ENCODE data around the gene TANGO6.
A peak's percentile ranks its signal among the peaks of the same experiment; 100 is the strongest.

The TANGO6 gene

GRCh38 chr16:69085032-69085695, 241.8 kb downstream of the TANGO6 start:
- ATAC-seq (ENCODE audit: insufficient read depth, low read depth) = no peak
- TF ChIP-seq EZH2 (IDR thresholded peaks at IDR 0.05; ENCODE audit: borderline replicate concordance, low read depth, low read length, severe bottlenecking) (no peak), CTCF (IDR thresholded peaks at IDR 0.05; ENCODE audit: borderline replicate concordance, extremely low read depth, low read length, poor library complexity, severe bottlenecking) (no peak)
- H3K4me1 ChIP-seq (ENCODE audit: insufficient read depth, low read length) = peaks cover 7% of the 10 kb centered on the region
- no peak overlapping the region for H3K4me3 ChIP-seq (ENCODE audit: low read depth in 1 of 2, low read length in 2 of 2)
- no peak for DNase-seq
- H4K20me1 ChIP-seq (ENCODE audit: insufficient read depth, low read length) = no peaks in the 10 kb centered on the region
- H2AFZ ChIP-seq (ENCODE audit: low read depth, low read length) = no peak overlapping the region
- H3K9ac ChIP-seq (ENCODE audit: low read depth, low read length) = no peak overlapping the region
- peaks cover 7% of the 10 kb centered on the region; the same call in 1 of the 2 replicates for H3K36me3 ChIP-seq (ENCODE audit: insufficient read depth, low read length)
- no peak overlapping the region for H3K4me2 ChIP-seq (ENCODE audit: insufficient read depth, low read length)
- H3K27me3 ChIP-seq (ENCODE audit: insufficient read depth, low read length, poor library complexity) = no peaks in the 10 kb centered on the region
- H3K27ac ChIP-seq (ENCODE audit: low read length) = no peak overlapping the region
- H3K9me3 ChIP-seq (ENCODE audit: insufficient read depth, low read length, severe bottlenecking) = no peaks in the 10 kb centered on the region
- H3K79me2 ChIP-seq (ENCODE audit: insufficient read depth, low read length) = no peaks in the 10 kb centered on the region

- TF ChIP-seq CTCF (IDR thresholded peaks at IDR 0.05; ENCODE audit: borderline replicate concordance, extremely low read depth, low read length, poor library complexity, severe bottlenecking) (no peak), EZH2 (IDR thresholded peaks at IDR 0.05; ENCODE audit: borderline replicate concordance, low read depth, low read length, severe bottlenecking) (no peak)
- peak; percentile 77; the same call in 2 of the 3 replicates for ATAC-seq (ENCODE audit: insufficient read depth, low read depth)
- H3K27ac ChIP-seq (ENCODE audit: low read length) = peak overlapping the region; percentile 48; the same call in 1 of the 2 replicates
Measured at GRCh38 chr16:69087161-69087581, 243.8 kb downstream of the TANGO6 start.

GRCh38 chr16:69088684-69089083, 245.4 kb downstream of the TANGO6 start:
- Histone ChIP-seq H2AFZ (ENCODE audit: low read depth, low read length) (no peak overlapping the region), H3K4me3 (ENCODE audit: low read depth in 1 of 2, low read length in 2 of 2) (no peak overlapping the region), H3K27me3 (ENCODE audit: insufficient read depth, low read length, poor library complexity) (no peaks in the 10 kb centered on the region), H3K79me2 (ENCODE audit: insufficient read depth, low read length) (no peaks in the 10 kb centered on the region), H3K9ac (ENCODE audit: low read depth, low read length) (no peak overlapping the region), H4K20me1 (ENCODE audit: insufficient read depth, low read length) (no peaks in the 10 kb centered on the region), H3K27ac (ENCODE audit: low read length) (no peak overlapping the region), H3K4me1 (ENCODE audit: insufficient read depth, low read length) (peaks cover 7% of the 10 kb centered on the region), H3K36me3 (ENCODE audit: insufficient read depth, low read length) (peaks cover 3% of the 10 kb centered on the region; the same call in 1 of the 2 replicates), H3K9me3 (ENCODE audit: insufficient read depth, low read length, severe bottlenecking) (no peaks in the 10 kb centered on the region), H3K4me2 (ENCODE audit: insufficient read depth, low read length) (no peak overlapping the region)
- ATAC-seq (ENCODE audit: insufficient read depth, low read depth) (no peak), DNase-seq (no peak)
- TF ChIP-seq EZH2 (IDR thresholded peaks at IDR 0.05; ENCODE audit: borderline replicate concordance, low read depth, low read length, severe bottlenecking) = no peak

More at GRCh38 chr16:69087161-69087581, 243.8 kb downstream of the TANGO6 start:
- H2AFZ ChIP-seq (ENCODE audit: low read depth, low read length) = no peak overlapping the region
- H3K4me1 ChIP-seq (ENCODE audit: insufficient read depth, low read length) = peaks cover 7% of the 10 kb centered on the region
- no peaks in the 10 kb centered on the region for H3K9me3 ChIP-seq (ENCODE audit: insufficient read depth, low read length, severe bottlenecking)
- no peak overlapping the region for H3K4me2 ChIP-seq (ENCODE audit: insufficient read depth, low read length)
- H3K79me2 ChIP-seq (ENCODE audit: insufficient read depth, low read length) = no peaks in the 10 kb centered on the region
- H3K4me3 ChIP-seq (ENCODE audit: low read depth in 1 of 2, low read length in 2 of 2) = no peak overlapping the region
- H3K9ac ChIP-seq (ENCODE audit: low read depth, low read length) = no peak overlapping the region
- no peaks in the 10 kb centered on the region for H3K27me3 ChIP-seq (ENCODE audit: insufficient read depth, low read length, poor library complexity)
- no peaks in the 10 kb centered on the region for H4K20me1 ChIP-seq (ENCODE audit: insufficient read depth, low read length)
- H3K36me3 ChIP-seq (ENCODE audit: insufficient read depth, low read length) = peaks cover 7% of the 10 kb centered on the region; the same call in 1 of the 2 replicates
- peak; percentile 27 for DNase-seq

GRCh38 chr16:69089091-69089910, 246.0 kb downstream of the TANGO6 start:
- DNase-seq (no peak), ATAC-seq (ENCODE audit: insufficient read depth, low read depth) (no peak)
- Histone ChIP-seq H3K36me3 (ENCODE audit: insufficient read depth, low read length) (peaks cover 2% of the 10 kb centered on the region; the same call in 1 of the 2 replicates), H3K4me2 (ENCODE audit: insufficient read depth, low read length) (no peak overlapping the region), H3K9ac (ENCODE audit: low read depth, low read length) (no peak overlapping the region), H3K27ac (ENCODE audit: low read length) (no peak overlapping the region), H2AFZ (ENCODE audit: low read depth, low read length) (no peak overlapping the region), H4K20me1 (ENCODE audit: insufficient read depth, low read length) (no peaks in the 10 kb centered on the region), H3K9me3 (ENCODE audit: insufficient read depth, low read length, severe bottlenecking) (no peaks in the 10 kb centered on the region), H3K79me2 (ENCODE audit: insufficient read depth, low read length) (no peaks in the 10 kb centered on the region), H3K4me3 (ENCODE audit: low read depth in 1 of 2, low read length in 2 of 2) (no peak overlapping the region), H3K27me3 (ENCODE audit: insufficient read depth, low read length, poor library complexity) (no peaks in the 10 kb centered on the region), H3K4me1 (ENCODE audit: insufficient read depth, low read length) (peaks cover 7% of the 10 kb centered on the region)
- TF ChIP-seq EZH2 (IDR thresholded peaks at IDR 0.05; ENCODE audit: borderline replicate concordance, low read depth, low read length, severe bottlenecking) = no peak
- no peak for TF ChIP-seq CTCF (IDR thresholded peaks at IDR 0.05; ENCODE audit: borderline replicate concordance, extremely low read depth, low read length, poor library complexity, severe bottlenecking)

Data from DND-41 (cell line).